CD4-positive, alpha-beta T cell treated with Interleukin-21 for 1 hour (primary cell): ENCODE data around the gene FAH.
A peak's percentile ranks its signal among the peaks of the same experiment; 100 is the strongest.

Source experiments
- DNase-seq: peaks from one replicate; pipeline ENCODE4 v3.0.0-alpha.2; 2020

The FAH gene

GRCh38 chr15:80202016-80202315, 49.2 kb downstream of the FAH start:
- DNase-seq, result no peak

- DNase-seq, result no peak
These were observed 50.0 kb downstream of the FAH start for GRCh38 chr15:80202641-80203360.

- no peak for DNase-seq
These were observed 50.6 kb downstream of the FAH start for GRCh38 chr15:80203361-80203885.

GRCh38 chr15:80204231-80204630, 51.4 kb downstream of the FAH start:
- no peak for DNase-seq

GRCh38 chr15:80207887-80208286, 55.1 kb downstream of the FAH start:
- DNase-seq, result no peak

- no peak for DNase-seq
These were observed 56.2 kb downstream of the FAH start for GRCh38 chr15:80208758-80209734.

GRCh38 chr15:80210611-80211573, 58.1 kb downstream of the FAH start:
- DNase-seq, result no peak

GRCh38 chr15:80211976-80212375, 59.2 kb downstream of the FAH start:
- DNase-seq, result no peak

GRCh38 chr15:80214910-80215309, 62.1 kb downstream of the FAH start:
- no peak for DNase-seq

- no peak for DNase-seq
These were observed 63.3 kb downstream of the FAH start for GRCh38 chr15:80216141-80216540.

GRCh38 chr15:80216911-80217310, 64.1 kb downstream of the FAH start:
- DNase-seq, result no peak

GRCh38 chr15:80217327-80217900, 64.6 kb downstream of the FAH start:
- no peak for DNase-seq

GRCh38 chr15:80219955-80220354, 67.2 kb downstream of the FAH start:
- DNase-seq, result no peak

GRCh38 chr15:80228959-80229610, 76.3 kb downstream of the FAH start:
- no peak for DNase-seq

- DNase-seq, result no peak
These were observed 78.6 kb downstream of the FAH start for GRCh38 chr15:80231371-80231770.

- DNase-seq, result no peak
These were observed 80.8 kb downstream of the FAH start for GRCh38 chr15:80233581-80233980.

- peak; percentile 35 for DNase-seq
These were observed 82.1 kb downstream of the FAH start for GRCh38 chr15:80234883-80235282.
